Prostate gland (tissue), 2 donors: ENCODE results near the gene CARD14.
"Not testable (repeated sequence)": the region's sequence is repeated elsewhere in the genome, so short reads cannot be mapped to it uniquely, and the experiment has no call there.

Source experiments
- CTCF ChIP-seq, 4 experiments: fragments of 200-600 bp in 2 of 4; fragments of 450-650 bp in 2 of 4; sonication (generic) in 2 of 4; IDR thresholded peaks; 1 replicate in 3 of 4; 2 replicates in 1 of 4; pipeline ENCODE4 v1.5.1; 2016 to 2019; ENCODE audit warnings: antibody characterized with exemption in 4 of 4, mild to moderate bottlenecking in 2 of 4, moderate library complexity in 2 of 4
- POLR2AphosphoS5 ChIP-seq: sonication (generic); formaldehyde crosslinking; IDR thresholded peaks from one replicate; pipeline ENCODE4 v1.6.1; 2017; ENCODE audit warnings: antibody characterized with exemption

- TF ChIP-seq POLR2AphosphoS5; CTCF (IDR thresholded peaks at IDR 0.05): not testable (repeated sequence)
Observed at GRCh38 chr17:80258296-80258695, 88.5 kb downstream of the CARD14 start.
